Sigmoid colon (tissue), 7 donors: Measurements from ENCODE around the gene MRPS12. TPM values are rescaled to one million over a fixed set of nuclear protein-coding genes. Genes with fewer than 3 reads are reported as not detected.

Experiments
- DNase-seq: peaks from one replicate; pipeline ENCODE4 v3.0.0-alpha.2; 2019
- H3K27ac ChIP-seq, 4 donors: fragments of 200-600 bp; sonication (generic); one replicate each; pipeline ENCODE4 v1.5.1; 2016 to 2019; ENCODE audit warnings: mild to moderate bottlenecking in 1 of 4
- H3K27me3 ChIP-seq, 3 donors: fragments of 200-600 bp; sonication (generic); one replicate each; pipeline ENCODE4 v1.5.1; 2019; ENCODE audit warnings: mild to moderate bottlenecking in 1 of 3
- H3K36me3 ChIP-seq, 4 donors: fragments of 200-600 bp; sonication (generic); one replicate each; pipeline ENCODE4 v1.5.1; 2016 to 2019
- H3K4me1 ChIP-seq, 4 donors: fragments of 200-600 bp; sonication (generic); one replicate each; pipeline ENCODE4 v1.5.1; 2017 to 2019
- H3K4me3 ChIP-seq, 4 donors: fragments of 200-600 bp; sonication (generic); one replicate each; pipeline ENCODE4 v1.5.1; 2017 to 2019; ENCODE audit warnings: mild to moderate bottlenecking in 2 of 4, moderate library complexity in 1 of 4
- H3K9me3 ChIP-seq, 4 donors: fragments of 200-600 bp in 3 of 4; sonication (generic) in 3 of 4; one replicate each; pipeline versions ENCODE4 v1.5.1 to v1.6.1; 2013 to 2019
- CTCF ChIP-seq, 4 experiments: fragments of 450-650 bp in 3 of 4; fragments of 200-600 bp in 1 of 4; IDR thresholded peaks; one replicate each; pipeline ENCODE4 v1.5.1; 2016 to 2019; ENCODE audit warnings: antibody characterized with exemption in 4 of 4, mild to moderate bottlenecking in 3 of 4, moderate library complexity in 2 of 4
- EP300 ChIP-seq, 4 donors: sonication (generic); formaldehyde crosslinking; IDR thresholded peaks; one replicate each; pipeline ENCODE4 v1.6.1; 2017; ENCODE audit warnings: antibody characterized with exemption in 4 of 4
- POLR2A ChIP-seq, 2 donors: fragments of 450-650 bp; IDR thresholded peaks; one replicate each; pipeline ENCODE4 v1.6.1; 2016; ENCODE audit warnings: antibody characterized with exemption in 2 of 2, mild to moderate bottlenecking in 2 of 2, moderate library complexity in 2 of 2
- POLR2AphosphoS5 ChIP-seq, 4 donors: sonication (generic); formaldehyde crosslinking; IDR thresholded peaks; one replicate each; pipeline ENCODE4 v1.6.1; 2017; ENCODE audit warnings: antibody characterized with exemption in 4 of 4
- WGBS, 2 donors: extraction: QIAGEN DNeasy Blood & Tissue Kit; methylation state at CpG; one replicate each; pipeline ENCODE4 v1.1.7; 2013; 5-methylcytosine and 5-hydroxymethylcytosine counted together
- intact Hi-C: fragments of 100-400 bp; cut with DNase I; formaldehyde crosslinking; loops from one replicate; pipeline ENCODE4 v1.15.1; 2023
- polyA plus RNA-seq, 3 donors: library from polyadenylated mRNA; stranded (reverse); fragments of 200-250 nt; gene quantifications; one replicate each; pipeline ENCODE4 v1.2.3, GENCODE V29; 2013
- total RNA-seq, 4 donors: library from RNA; depleted of rRNA; stranded (reverse); fragments of >200 nt; gene quantifications; one replicate each; pipeline ENCODE4 v1.1.0, GENCODE V29; 2016
- donor health status: healthy with polysubstance abuse.
- donor health status: Bipolar disorder and iron deficiency.
- donor health status: healthy.

MRPS12 gene
- total and polyA plus RNA-seq, 7 donors, result 25.0 to 74.4 (median 30.7) TPM

- H3K36me3 ChIP-seq, result peaks cover 0 to 42% (median 15%) of the 10 kb centered on the region in 4 donors
- intact Hi-C loops, result no loop called here
Observed at GRCh38 chr19:38928391-38929001, 2.2 kb upstream of the MRPS12 start.

GRCh38 chr19:38929929-38930775 lies 592 bp upstream of the MRPS12 start, which contains the start of gene SARS2:
SARS2 (minus strand) TSS chr19:38930763; CDS start chr19:38930736, 27 bp downstream.
- peak within 1 kb of the TSS; percentile 59 to 73 (median 64) for H3K4me3 ChIP-seq
- no peaks in the 10 kb centered on the region for H3K27me3 ChIP-seq
- intact Hi-C loops, result loop anchor here (1.0 to 5.0 kb wide), 6 partner anchors 29 to 527 kb away; partner anchors contain the start of genes EIF3K, FAM98C and MAP4K1

More at GRCh38 chr19:38928391-38929001, 2.2 kb upstream of the MRPS12 start:
- H3K27me3 ChIP-seq, result no peaks in the 10 kb centered on the region
- no peak for TF ChIP-seq POLR2AphosphoS5 (IDR thresholded peaks at IDR 0.05)
- TF ChIP-seq EP300 (IDR thresholded peaks at IDR 0.05), result no peak
- no peak for TF ChIP-seq CTCF (IDR thresholded peaks at IDR 0.05)
- TF ChIP-seq POLR2A (IDR thresholded peaks at IDR 0.05), result no peak
- H3K4me1 ChIP-seq, result peaks cover 0 to 27% (median 21%) of the 10 kb centered on the region in 4 donors
- WGBS, 2 donors, result 77 to 86% methylated on average over 4 of the region's 4 CpGs
- H3K9me3 ChIP-seq, result no peaks in the 10 kb centered on the region
- no peak overlapping the region for H3K4me3 ChIP-seq
- H3K27ac ChIP-seq, result no peak overlapping the region
- no peak for DNase-seq

GRCh38 chr19:38931521-38931793 lies 713 bp downstream of the MRPS12 start:
- TF ChIP-seq CTCF (IDR thresholded peaks at IDR 0.05), result no peak
- TF ChIP-seq POLR2A (IDR thresholded peaks at IDR 0.05), result no peak
- no peak for TF ChIP-seq EP300 (IDR thresholded peaks at IDR 0.05)
- no peak for TF ChIP-seq POLR2AphosphoS5 (IDR thresholded peaks at IDR 0.05)
- Histone ChIP-seq H3K9me3 (no peaks in the 10 kb centered on the region), H3K36me3 (peaks cover 0 to 14% (median 7%) of the 10 kb centered on the region in 4 donors), H3K27ac (peak overlapping the region in 3 of 4 donors; percentile 84 to 90 (median 88)), H3K4me3 (peak overlapping the region; percentile 59 to 73 (median 64)), H3K27me3 (no peaks in the 10 kb centered on the region), H3K4me1 (peaks cover 0 to 27% (median 21%) of the 10 kb centered on the region in 4 donors)
- intact Hi-C loops, result loop anchor here (2.0 to 5.0 kb wide), 5 partner anchors 31 to 417 kb away; partner anchors contain the start of genes EIF3K and MAP4K1
- WGBS, 2 donors, result 9 to 33% methylated on average over 8 of the region's 8 CpGs
- DNase-seq, result no peak

More at GRCh38 chr19:38929929-38930775, 592 bp upstream of the MRPS12 start, which contains the start of gene SARS2:
- TF ChIP-seq POLR2AphosphoS5 (IDR thresholded peaks at IDR 0.05) (peak in 1 of 4 donors; percentile 48), CTCF (IDR thresholded peaks at IDR 0.05) (peak; percentile 95 to 98 (median 98)), POLR2A (IDR thresholded peaks at IDR 0.05) (no peak), EP300 (IDR thresholded peaks at IDR 0.05) (no peak)
- peak; percentile 96 for DNase-seq
- 2 to 3% methylated on average over 49 of the region's 49 CpGs for WGBS, 2 donors
- peak within 1 kb of the TSS; percentile 84 to 91 (median 89) for H3K27ac ChIP-seq
- H3K4me1 ChIP-seq, result peaks cover 0 to 27% (median 21%) of the 10 kb centered on the region in 4 donors
- H3K9me3 ChIP-seq, result no peaks in the 10 kb centered on the region
- H3K36me3 ChIP-seq, result peaks cover 0 to 26% (median 10%) of the 10 kb centered on the region in 4 donors

GRCh38 chr19:38932425-38933179 lies 1.9 kb downstream of the MRPS12 start:
- intact Hi-C loops, result loop anchor here (5.0 kb wide), 1 partner anchor 315 kb away; the partner anchor contains the start of genes EIF3K and MAP4K1
- Histone ChIP-seq H3K27me3 (no peaks in the 10 kb centered on the region), H3K9me3 (no peaks in the 10 kb centered on the region), H3K36me3 (peaks cover 0 to 14% (median 7%) of the 10 kb centered on the region in 4 donors), H3K27ac (no peak overlapping the region), H3K4me1 (peaks cover 0 to 27% (median 21%) of the 10 kb centered on the region in 4 donors), H3K4me3 (no peak overlapping the region)
- TF ChIP-seq POLR2AphosphoS5 (IDR thresholded peaks at IDR 0.05) (no peak), POLR2A (IDR thresholded peaks at IDR 0.05) (no peak), CTCF (IDR thresholded peaks at IDR 0.05) (peak in 2 of 4 experiments; percentile 13 to 20), EP300 (IDR thresholded peaks at IDR 0.05) (no peak)
- WGBS, 2 donors, result 93% methylated on average over 29 of the region's 29 CpGs
- no peak for DNase-seq
